Esophagus squamous epithelium (tissue), 4 donors: ENCODE results near the gene AUTS2.

Source experiments
- POLR2A ChIP-seq, 4 donors: fragments of 450-650 bp; IDR thresholded peaks; one replicate each; pipeline ENCODE4 v1.6.1; 2017; ENCODE audit warnings: antibody characterized with exemption in 4 of 4, mild to moderate bottlenecking in 4 of 4, moderate library complexity in 3 of 4
- TF ChIP-seq, protein P1 (sequence below), 6 experiments: fragments of 450-650 bp in 4 of 6; fragments of 200-600 bp in 2 of 6; sonication (generic) in 2 of 6; IDR thresholded peaks; one replicate each; pipeline ENCODE4 v1.5.1; 2016 to 2019; ENCODE audit warnings: antibody characterized with exemption in 6 of 6, mild to moderate bottlenecking in 4 of 6, moderate library complexity in 4 of 6

DNA sequence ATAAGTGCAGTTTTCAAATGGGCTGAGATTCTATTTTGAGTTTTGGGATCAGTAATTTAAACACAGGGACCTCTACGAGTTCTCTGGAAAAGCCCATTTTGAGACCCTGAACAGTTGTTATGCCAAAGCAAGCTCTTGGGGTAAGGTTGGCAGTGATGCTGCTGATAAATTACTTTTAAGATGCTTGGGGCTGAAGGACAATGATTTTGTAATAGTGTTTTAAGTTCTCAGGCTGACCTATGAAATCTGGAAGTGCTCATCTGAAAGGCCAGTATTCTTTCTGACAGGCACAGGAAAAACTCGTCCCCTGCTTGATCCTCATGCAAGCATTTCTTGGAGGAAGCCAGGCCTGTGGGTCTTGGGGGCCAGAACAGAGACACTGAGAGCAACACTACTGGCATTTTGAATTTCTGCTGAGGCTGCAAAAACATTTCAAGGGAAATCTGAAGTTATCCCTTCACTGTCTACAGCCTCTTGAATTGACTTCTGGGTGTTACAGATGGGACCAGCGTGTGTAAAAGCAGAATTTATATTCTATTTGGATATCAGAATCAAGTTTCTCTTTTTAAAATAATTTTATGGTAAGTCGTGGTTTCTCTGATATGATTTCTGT lies 79.7 kb downstream of the AUTS2 start:
- TF ChIP-seq, protein P1, sequence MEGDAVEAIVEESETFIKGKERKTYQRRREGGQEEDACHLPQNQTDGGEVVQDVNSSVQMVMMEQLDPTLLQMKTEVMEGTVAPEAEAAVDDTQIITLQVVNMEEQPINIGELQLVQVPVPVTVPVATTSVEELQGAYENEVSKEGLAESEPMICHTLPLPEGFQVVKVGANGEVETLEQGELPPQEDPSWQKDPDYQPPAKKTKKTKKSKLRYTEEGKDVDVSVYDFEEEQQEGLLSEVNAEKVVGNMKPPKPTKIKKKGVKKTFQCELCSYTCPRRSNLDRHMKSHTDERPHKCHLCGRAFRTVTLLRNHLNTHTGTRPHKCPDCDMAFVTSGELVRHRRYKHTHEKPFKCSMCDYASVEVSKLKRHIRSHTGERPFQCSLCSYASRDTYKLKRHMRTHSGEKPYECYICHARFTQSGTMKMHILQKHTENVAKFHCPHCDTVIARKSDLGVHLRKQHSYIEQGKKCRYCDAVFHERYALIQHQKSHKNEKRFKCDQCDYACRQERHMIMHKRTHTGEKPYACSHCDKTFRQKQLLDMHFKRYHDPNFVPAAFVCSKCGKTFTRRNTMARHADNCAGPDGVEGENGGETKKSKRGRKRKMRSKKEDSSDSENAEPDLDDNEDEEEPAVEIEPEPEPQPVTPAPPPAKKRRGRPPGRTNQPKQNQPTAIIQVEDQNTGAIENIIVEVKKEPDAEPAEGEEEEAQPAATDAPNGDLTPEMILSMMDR (IDR thresholded peaks at IDR 0.05), result no peak
- TF ChIP-seq POLR2A (IDR thresholded peaks at IDR 0.05), result no peak
